ENCODE results near the gene TPM3. TPM values are rescaled to one million over a fixed set of nuclear protein-coding genes. Genes with fewer than 3 reads are reported as not detected.
A peak's percentile ranks its signal among the peaks of the same experiment; 100 is the strongest.

The TPM3 gene
- total and polyA plus RNA-seq, 9 of the 15 experiments (the other 6 are each of a cell fraction or from before 2014, with no cell fraction given): 202 to 604 (median 421) TPM

- TF ChIP-seq ZFP91 (CRISPR knock-in tag; IDR thresholded peaks at IDR 0.05) (no peak), NONO (IDR thresholded peaks at IDR 0.05; ENCODE audit: low read depth in 2 of 2, low read length in 1 of 2) (no peak), NR1H2 (CRISPR knock-in tag; IDR thresholded peaks at IDR 0.05) (no peak), SMAD2 (IDR thresholded peaks at IDR 0.05; ENCODE audit: low read depth, low read length) (no peak), GTF2E2 (tag; IDR thresholded peaks at IDR 0.05) (no peak), ZNF707 (CRISPR knock-in tag; conservative IDR thresholded peaks at IDR 0.05) (no peak), ZNF780A (CRISPR knock-in tag; IDR thresholded peaks at IDR 0.05) (no peak), ZNF408 (CRISPR knock-in tag; IDR thresholded peaks at IDR 0.05; ENCODE audit: low read depth) (no peak), PHB (CRISPR knock-in tag; IDR thresholded peaks at IDR 0.05) (no peak), ZNF41 (CRISPR knock-in tag; conservative IDR thresholded peaks at IDR 0.05) (no peak), ZNF511 (CRISPR knock-in tag; IDR thresholded peaks at IDR 0.05) (no peak), EWSR1 (IDR thresholded peaks at IDR 0.05; ENCODE audit: borderline replicate concordance, low read depth, partially characterized antibody) (no peak), ZNF316 (IDR thresholded peaks at IDR 0.05) (peak; percentile 57), ZNF282 (CRISPR knock-in tag; IDR thresholded peaks at IDR 0.05) (no peak), ELF4 (CRISPR knock-in tag; IDR thresholded peaks at IDR 0.05) (no peak), ZNF79 (CRISPR knock-in tag; IDR thresholded peaks at IDR 0.05; ENCODE audit: low read depth) (no peak), NR3C1 (CRISPR knock-in tag; IDR thresholded peaks at IDR 0.05) (no peak), ZNF395 (CRISPR knock-in tag; IDR thresholded peaks at IDR 0.05) (no peak), YBX1 (IDR thresholded peaks at IDR 0.05) (no peak), CEBPG (CRISPR knock-in tag; IDR thresholded peaks at IDR 0.05) (0 out of 2 replicates have a peak, but pooled peaks have one; percentile 47), CEBPG (tag; conservative IDR thresholded peaks at IDR 0.05 in 1 of 2, IDR thresholded peaks at IDR 0.05 in 1 of 2) (peak in 1 of 2 experiments; percentile 49; a peak in 1 of 4 replicates), CREBBP (IDR thresholded peaks at IDR 0.05; ENCODE audit: low read depth, low read length) (no peak), FUS (optimal IDR thresholded peaks at IDR 0.05; ENCODE audit: low read depth, low read length) (no peak), HNRNPUL1 (IDR thresholded peaks at IDR 0.05; ENCODE audit: low read length) (no peak), EGR1 (conservative IDR thresholded peaks at IDR 0.05) (no peak), ZNF77 (CRISPR knock-in tag; IDR thresholded peaks at IDR 0.05) (no peak), ZNF146 (CRISPR knock-in tag; IDR thresholded peaks at IDR 0.05; ENCODE audit: unreplicated experiment) (no peak), CREB3 (tag; conservative IDR thresholded peaks at IDR 0.05; ENCODE audit: low read depth) (no peak)
Observed at GRCh38 chr1:154186852-154187501, 4.9 kb downstream of the TPM3 start (continued).

All from K562 (cell line).